Esophagus mucosa (tissue), 1 donor: ENCODE data around the gene NOL4L. TPM values are rescaled to one million over a fixed set of nuclear protein-coding genes. Genes with fewer than 3 reads are reported as not detected.

Experiments used
- ATAC-seq: fragments of 200-7000 bp; cut with Tn5 transposase; one replicate; pipeline ENCODE4 v1.9.1; 2020
- total RNA-seq: library from RNA; stranded (reverse); gene quantifications from one replicate; pipeline ENCODE4 v1.2.4, GENCODE V29; 2023
- donor health status: DM: yes; HTN: yes; CAD: no.

NOL4L gene
- total RNA-seq, 1 donor from 2014 or later, result 2.0 TPM

DNA sequence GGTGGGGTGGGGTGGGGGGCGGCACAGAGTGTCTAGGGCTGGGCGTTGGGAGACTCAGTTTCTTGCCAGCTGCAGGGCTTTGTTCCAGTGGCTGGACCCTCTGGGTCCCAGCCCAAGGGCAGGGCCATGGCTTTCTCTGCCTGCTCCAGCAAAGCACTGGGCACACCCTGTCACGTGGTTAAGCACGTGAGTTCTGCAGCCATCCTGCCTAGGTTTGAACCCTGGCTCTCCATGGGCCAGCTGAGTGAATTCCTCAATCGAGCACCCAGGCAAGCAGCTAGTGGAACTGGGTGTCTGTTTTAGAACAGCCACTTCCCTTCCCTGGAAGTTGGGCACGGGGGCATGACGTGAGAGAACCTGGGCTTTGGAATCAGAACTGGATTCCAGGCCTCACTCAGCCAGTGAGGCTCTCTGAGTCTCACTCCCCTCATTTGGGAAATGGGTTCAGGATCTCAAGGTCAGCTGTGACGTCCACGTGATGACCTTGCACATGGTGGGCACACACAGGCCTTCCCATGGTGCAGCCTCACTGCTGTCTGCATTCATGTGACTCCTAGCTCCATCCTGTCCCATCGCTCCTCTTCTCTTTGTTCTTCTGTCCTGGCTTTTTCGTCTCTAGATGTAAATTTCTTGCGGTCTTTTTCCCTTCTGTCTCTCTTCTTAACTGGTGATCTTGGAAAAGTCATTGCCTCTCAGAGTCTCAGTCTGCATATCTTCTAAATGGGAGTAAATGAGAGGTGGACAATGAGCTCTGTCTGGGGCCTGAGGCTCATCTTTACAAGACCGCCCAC is 45.9 kb downstream of the NOL4L start:
- no peak for ATAC-seq

DNA sequence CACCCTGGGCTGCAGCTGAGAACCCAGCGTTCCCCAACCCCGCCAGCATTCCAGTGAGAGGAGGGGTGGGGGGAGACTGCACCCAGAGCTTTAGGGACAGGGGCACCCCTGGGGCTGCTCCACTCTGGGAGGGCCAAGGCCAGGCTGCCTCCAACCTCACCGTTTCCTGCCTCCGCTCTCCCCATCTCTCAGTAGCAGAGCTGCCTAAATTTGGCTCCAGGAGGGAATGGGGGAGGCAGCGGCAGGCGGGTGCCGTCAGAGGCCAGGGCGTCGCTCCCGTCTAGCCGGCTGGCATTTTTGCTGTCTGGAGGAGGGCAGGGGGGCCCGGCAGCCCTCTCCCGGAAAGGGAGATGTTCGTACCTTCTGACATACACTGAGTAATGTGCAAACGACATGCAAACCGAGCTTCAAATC is 46.6 kb downstream of the NOL4L start:
- no peak for ATAC-seq

DNA sequence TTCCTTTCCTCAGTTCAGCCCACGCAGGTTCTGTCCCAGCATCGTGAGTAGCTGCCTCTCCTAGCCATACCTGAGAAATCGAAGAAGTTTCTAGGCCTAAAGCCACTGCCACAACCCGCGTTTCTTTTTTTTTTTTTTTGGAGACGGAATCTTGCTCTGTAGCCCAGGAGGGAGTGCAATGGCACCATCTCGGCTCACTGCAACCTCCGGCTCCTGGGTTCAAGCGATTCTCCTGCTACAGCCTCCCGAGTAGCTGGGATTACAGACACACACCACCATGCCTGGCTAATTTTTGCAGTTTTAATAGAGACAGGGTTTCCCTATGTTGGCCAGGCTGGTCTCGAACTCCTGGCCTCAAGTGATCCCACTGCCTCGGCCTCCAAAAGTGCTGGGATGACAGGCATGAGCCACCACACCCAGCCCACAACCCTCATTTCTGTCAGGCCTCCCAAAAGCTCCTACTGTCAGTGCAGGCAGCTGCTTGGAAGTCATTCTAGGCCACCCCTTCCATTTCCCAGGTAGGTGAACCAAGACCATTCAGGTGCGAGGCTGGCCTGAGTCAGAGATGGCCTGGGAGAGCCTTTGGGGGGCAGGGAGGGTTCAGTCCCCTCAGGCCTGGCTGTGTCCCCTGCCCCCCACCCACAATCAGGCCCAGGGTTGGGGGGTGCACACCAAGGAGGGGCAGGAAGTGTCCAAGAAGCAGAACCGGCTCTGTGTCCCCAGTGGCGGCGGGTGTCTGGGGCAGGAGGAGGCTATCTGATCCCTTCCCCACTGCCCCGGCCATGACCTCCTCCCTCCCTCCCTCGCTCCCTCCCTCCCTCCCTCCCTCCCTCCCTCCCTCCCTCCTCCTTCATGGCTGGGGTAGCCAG is 47.2 kb downstream of the NOL4L start:
- no peak for ATAC-seq

DNA sequence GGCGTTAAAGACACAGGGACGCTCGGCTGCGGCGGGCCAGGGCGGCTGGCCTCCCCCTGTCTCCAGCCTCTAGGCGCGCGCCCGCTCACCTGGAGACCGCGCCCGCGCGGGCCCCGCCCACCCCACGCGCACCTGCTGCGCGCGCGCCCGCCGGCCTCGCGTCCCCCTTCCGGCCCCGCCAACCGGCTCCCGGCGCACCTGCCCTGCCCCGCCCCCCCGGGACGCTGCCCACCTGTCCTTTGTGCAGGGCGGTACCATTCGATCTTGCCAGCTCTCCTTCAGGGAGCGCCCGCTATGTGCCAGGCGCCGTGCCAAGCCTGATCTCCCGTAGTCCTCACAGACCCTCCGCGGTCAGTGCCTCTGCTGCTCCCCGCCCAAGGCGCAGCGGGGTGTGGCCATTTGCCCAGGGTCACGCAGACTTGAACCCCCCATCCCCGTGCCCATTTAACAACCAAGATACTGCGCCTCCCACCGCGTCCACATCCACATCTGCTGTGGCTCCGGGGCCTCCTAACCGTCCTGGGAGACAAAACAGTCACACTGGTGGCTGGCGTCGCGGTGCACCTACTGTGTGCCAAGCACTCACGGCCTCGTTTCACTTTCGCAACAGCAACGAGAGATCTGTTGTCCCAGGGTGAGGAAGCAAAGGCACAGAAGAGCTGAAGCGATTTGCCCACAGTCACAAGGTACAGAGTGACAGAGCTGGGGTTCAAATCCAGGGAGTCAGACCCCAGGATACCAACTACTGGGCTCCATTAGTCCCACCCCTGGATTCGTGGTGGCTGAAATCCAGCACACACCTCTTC is 48.1 kb downstream of the NOL4L start:
- peak; percentile 62 for ATAC-seq

DNA sequence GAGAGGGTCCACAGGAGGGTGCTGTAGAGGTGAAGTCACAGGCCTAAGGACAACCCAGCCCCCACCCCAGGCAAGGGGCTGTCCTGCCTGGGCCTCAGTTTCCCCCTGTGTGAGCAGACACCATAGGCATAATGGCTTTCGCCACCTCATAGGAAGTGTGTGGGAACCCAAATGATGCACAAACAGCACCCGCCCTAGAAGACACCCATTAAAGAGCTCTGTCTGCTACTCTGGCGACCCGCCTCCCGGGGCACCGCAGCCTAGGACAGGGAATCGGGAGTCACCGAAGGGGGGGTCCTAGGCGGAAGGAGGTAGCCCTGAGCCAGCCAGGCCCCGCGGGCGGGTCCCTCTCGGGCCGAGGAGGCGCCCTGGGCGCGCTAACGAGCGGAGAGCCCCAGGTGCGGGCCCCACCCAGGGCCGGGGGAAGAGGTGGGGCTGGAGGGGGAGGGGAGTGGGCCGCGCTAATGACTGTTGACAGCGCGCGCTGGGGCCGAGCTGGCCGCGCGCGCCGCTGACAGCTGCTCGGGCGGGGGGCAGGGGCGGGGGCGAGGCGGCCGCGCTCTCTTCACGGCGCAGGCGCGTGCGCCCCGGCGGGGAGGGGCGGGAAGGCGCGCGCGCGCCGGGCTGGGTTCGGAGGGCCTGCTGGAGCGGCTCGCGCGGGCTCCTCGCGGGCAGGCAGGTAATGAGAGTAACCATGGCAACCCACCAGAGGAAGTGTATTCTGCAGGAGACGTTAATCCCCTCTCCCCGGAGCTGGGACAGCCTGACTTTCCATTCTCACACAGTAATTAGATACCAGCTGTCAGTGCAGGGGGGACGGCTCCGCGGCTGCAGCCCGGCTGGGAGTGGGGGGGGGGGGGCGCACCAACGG is 48.9 kb downstream of the NOL4L start:
- peak; percentile 64 for ATAC-seq

DNA sequence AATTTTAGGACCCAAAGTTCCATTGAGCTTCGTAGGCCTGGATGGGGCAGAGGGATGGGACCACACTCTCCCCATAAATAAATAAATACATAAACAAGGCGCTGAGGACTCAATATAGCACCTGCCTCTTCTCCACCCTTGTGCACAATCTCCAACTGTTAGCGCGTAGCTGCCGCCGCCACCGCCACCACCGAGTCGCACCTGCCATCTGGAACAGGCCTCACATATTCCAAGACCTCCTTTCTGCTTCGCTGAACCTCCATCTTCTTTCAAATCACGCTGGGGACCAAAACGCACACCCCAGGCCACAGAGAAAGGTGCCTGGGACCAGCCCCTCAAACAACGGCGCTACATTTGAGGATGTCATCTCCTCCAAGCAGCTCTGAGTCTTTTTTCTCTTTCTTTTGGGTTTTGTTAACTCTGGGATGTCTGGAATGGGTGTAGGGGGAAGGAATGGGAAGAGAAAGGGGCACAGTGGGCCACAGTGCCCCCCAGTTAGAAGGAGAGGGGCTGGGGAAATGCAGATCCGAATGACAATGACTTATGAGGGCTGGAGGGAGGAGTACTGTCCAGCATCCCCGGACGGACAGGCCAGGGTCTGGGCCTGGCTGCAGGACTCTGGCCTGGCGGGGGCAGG is 49.7 kb downstream of the NOL4L start:
- ATAC-seq, result no peak

DNA sequence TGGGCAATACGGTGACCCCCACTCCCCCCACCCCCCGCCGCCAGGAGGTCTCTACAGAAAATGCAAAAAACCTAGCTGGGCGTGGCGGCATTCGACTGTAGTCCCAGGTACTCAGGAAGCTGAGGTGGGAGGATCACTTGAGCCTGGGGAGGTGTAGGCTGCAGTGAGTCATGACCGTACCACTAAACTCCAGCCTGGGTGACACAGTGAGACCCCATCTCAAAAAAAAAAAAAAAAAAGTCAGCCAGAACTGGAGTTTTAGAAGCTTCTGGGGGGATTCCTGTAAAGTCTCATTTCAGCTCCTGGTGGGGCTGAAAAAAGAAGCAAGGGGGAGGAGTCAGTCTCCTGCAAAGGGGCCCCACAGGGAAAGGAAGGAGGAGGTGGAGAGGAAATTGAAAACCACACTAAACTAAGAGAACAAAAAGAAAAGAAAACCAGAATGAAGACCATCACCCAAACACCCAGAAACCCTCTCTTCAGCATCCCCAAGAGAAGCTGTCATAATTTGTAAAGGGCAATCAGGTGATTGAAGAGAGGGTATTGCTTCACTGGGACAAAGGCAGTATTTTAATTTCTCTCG is 50.4 kb downstream of the NOL4L start:
- ATAC-seq, result no peak

DNA sequence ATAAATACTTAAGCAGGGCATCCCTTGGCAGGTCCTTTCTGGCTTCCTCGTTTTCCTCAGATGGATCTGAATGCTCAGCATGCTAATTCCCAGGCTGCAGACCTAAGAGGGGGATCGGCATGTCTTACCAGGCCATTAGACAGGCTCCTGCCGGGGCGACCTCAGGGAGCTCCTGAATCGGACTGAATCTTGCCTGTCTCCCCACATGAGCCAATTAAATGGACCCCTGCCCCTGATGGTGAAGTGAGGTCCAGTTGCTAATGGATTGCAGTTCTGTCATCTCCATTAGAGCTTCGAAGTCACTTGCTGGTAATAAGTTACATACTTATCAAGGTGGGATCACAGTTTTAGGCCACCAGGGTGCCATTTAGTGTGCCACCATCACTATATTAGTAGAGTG is 51.4 kb downstream of the NOL4L start:
- ATAC-seq, result no peak

DNA sequence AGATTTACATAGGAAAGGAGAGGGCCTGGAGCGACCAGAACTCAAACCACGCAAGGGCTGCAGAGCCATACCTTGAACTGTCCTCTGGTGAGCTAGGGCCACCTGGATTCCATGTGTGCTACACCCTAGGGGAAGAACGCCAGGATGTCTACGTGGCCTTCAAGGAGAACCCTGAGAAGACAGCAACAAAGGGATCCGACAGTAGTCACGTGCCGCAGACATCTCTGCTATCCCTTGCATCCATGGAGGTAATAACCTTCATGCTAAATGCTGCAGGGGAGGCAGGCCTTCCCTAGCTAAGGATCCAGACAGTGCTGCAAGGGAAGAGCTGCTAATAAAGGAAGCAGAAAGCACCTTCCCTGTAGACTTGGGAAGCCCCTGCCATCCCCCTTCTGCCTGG is 52.9 kb downstream of the NOL4L start:
- no peak for ATAC-seq

DNA sequence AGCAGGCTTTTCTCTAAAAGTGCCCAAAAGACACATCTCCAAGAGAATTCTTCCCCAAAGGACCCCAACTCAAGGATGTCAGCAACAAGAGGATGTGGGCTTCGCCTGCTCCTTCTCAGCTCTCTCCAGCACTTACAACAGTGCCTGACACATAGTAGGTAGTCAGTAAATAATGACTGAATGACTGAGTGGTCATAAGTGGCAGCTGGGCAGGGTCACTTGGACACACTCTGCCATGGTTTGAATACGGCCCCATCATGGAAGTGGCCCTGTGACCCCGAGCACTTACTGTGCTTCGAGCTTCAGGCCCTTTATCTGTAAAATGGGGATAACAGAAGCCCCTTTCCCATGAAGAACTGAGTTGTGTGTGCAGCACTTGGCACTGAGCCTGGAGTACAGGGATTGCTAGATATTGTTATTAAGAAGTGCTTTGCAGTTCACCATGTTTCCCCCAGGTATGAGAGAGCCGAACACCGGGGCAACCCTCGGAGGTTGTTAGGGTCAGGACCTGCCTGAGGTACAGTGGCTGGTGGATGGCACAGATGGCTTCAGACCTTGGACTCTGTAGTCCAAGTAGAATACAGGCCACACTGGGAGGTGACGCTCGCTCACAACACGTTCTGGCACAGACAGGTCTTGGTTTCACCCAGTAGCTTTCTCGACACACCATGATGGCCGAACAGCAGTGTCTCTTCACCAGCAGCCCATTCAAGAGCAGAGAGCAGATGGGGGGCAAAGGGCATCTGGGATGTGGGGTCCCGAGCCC is 56.0 kb downstream of the NOL4L start:
- ATAC-seq, result no peak

DNA sequence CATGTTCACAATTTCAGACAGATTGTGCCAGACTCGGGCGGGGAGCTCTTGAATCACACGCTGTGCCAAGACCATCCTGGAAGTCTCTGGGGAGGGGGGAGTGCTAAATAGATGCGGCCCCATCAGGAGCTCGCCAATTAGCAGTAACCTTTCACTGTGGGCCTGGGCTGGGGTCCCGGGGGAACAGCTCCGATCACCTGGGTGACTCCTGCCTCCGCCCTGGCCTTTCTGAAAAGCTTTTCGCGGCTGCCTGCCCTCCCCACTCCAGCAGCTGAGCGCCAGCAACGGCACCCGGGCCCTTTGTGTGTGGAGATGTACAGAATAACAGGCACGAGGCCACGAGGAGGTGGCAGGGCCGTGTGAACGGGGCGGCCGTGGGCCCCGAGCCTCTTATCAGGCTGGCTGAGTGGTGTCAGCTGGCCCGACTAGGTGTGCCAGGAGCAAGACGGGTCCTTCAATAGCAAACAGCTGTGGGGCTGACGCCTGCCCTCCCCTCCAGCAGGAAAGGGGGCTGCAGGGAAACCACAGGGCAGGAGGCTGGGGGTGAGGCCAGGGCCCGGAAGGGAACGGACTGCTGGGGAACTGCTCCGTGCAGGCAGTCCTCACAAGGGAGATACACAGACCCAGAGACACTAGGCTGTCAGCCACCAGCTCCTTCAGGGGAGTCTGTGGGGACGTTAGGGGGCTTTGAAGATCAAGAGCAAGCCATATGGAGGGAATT is 56.8 kb downstream of the NOL4L start:
- ATAC-seq, result no peak

DNA sequence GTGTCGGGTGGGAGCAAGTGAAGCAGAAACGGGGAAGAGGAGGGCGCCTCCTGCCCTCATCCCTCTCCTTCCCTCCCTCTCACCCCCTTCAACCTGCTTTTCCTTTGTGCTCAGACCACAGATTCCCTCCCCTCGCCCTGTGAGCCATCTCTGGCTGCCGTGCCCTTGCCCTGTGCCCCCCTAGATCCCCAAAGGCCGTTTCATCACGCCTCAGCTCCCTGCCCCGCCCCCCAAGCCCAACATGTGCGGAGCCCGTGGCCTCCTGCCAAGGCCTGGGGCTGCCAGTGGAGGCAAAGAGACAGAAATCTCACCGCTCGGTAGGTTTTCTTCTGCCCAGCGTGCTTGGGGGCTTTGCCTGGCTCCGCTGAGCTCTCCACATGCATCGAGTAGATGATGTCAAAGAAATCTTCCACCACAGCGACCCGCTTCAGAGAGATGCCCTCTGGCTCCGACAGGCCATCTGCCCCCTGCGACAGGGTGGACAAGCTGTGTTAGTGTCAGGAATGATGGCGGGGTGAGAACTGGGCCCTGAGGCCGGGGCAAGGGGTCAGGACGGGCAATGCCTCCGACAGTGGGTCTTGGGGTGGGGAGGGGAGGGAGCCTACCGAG is 57.6 kb downstream of the NOL4L start:
- no peak for ATAC-seq

DNA sequence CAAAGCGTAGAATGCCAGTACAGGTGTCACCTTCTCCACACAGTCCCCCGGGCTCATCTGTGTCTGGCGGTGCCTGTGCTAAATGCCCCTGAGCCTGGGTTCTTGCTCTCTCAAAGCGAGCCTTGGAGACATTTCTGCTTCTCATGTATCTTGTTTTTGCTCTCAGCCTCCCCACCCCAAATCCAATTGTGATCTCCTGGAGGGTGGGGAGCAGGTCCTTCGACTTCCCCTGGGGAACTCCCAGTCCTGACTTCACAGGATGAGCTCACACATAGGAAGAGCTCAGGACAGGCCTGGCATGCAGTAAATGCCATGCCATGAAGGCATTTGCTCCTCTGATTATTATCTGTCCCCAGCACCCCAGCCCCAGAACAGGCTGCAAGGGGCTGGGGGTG is 58.1 kb downstream of the NOL4L start:
- ATAC-seq, result no peak

DNA sequence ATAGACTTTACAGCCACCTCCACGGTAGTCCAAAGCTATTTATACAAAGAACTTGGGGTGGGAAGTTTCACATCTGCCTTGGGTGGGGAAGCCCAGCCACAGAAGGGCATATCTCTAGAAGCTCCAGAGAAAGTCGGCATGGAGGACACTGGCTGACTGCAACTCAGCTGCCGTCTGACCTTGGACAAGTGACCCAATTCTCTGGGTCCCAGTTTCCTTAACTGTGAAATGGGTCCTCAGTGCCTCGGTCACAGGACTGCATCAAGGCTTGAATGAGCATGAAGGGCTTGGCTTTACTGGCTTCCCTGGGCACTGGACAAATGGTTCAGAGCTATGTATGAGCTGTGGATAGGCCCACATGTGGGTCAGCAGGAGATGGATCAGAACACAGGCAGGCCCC is 58.6 kb downstream of the NOL4L start:
- ATAC-seq, result no peak

DNA sequence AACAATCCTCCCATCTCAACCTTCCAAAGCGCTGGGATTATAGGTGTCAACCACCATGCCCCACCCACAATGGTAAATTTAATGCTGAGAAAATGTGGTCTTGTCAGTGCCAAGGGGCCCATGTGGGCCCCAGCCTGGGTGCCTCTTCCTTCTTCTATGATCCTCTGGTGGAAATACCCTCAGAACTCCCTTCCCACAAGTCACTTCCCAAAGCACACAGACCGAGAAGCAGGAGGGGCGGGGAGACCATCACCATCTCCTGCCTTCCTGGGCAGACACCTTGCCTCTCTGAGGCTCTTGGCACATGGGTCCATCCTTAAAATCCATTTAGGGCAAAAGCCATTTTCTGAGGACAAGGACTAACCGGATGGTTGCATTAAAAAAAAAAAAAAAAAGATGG is 59.0 kb downstream of the NOL4L start:
- no peak for ATAC-seq

DNA sequence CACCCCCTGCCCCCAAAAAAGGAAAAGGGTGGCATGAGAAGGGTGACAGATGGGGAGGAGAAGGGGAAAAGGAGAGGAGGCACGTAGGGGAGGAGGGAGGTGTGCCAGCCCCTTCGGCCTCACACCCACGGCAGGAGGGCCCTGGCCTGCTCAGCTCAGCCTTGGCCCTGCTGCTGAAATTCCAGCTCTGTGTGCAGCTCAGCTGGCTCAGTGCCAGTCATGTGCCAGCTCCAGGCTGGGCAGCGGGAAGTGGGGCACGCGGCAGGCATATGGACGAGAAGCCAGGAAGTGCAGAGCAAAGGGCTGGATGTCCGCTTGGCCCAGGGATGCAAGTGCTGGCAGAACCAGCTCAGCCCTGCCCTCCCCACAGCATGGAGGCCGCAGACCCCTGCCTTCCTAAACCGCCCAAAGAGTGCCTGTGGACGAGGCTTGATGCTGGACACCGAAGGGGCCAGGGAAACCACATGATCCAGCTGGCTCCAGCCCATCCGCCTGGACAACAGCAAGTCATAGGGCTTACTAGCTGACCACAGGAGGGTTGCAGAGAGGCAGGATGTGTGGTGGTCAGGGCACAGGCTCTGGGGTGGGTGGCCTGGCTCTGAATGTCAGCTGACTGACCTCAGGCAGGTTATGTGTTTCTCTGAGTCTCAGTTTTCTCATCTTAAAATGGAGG is 60.2 kb downstream of the NOL4L start:
- ATAC-seq, result no peak

DNA sequence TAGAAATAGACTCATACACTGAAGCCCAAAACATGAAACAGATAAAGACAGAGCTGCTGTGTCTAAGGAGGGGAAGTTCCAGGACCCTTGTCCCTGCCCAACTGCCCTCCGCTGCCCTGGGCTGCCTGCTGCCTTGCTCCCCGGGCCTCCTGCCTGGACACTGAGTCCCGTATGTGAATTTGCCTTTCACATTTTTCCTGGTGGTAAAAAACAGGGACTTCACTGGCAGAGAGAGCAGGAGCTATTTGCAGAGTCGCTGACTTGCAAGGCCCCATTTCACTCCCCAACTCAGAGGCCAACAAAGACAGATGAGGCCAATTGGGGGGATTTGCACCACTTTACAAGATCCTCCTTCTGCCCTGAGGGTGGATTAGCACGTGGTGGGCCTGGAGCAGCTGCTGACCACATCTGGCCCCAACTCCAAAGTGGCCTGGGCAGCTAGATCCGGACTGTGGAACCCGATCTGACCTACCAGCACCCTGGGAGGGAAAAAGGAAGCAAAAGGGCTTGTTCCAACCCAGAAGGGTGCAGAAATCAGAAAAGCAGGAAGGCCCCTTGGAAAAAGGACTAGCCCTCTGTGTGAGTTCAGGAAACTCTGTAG is 61.4 kb downstream of the NOL4L start:
- ATAC-seq, result no peak
